ENCODE data around the gene USP44.
"Not testable (repeated sequence)": the region's sequence is repeated elsewhere in the genome, so short reads cannot be mapped to it uniquely, and the experiment has no call there.

USP44 gene

GRCh38 chr12:95504140-95504539, 47.1 kb downstream of the USP44 start:
- no peaks in the 10 kb centered on the region for H3K9me3 ChIP-seq (ENCODE audit: low read length)
- no peak overlapping the region for H3K4me3 ChIP-seq (ENCODE audit: low read depth in 1 of 2, low read length in 2 of 2)
- H3K9ac ChIP-seq (ENCODE audit: low read length), result no peak overlapping the region
- H3K4me1 ChIP-seq (ENCODE audit: insufficient read depth, low read length), result no peaks in the 10 kb centered on the region
- H3K36me3 ChIP-seq (ENCODE audit: insufficient read depth, low read length), result peaks cover 35% of the 10 kb centered on the region
- H3K27ac ChIP-seq (ENCODE audit: low read depth, low read length), result no peak overlapping the region
- H3K27me3 ChIP-seq (ENCODE audit: control insufficient read depth in 1 of 2, insufficient read depth in 2 of 2, low read length in 2 of 2), result no peaks in the 10 kb centered on the region

- Histone ChIP-seq H3K9me3 (ENCODE audit: low read length) (no peaks in the 10 kb centered on the region), H3K36me3 (ENCODE audit: insufficient read depth, low read length) (peaks cover 39% of the 10 kb centered on the region), H3K4me3 (ENCODE audit: low read depth in 1 of 2, low read length in 2 of 2) (no peak overlapping the region), H3K27ac (ENCODE audit: low read depth, low read length) (no peak overlapping the region), H3K27me3 (ENCODE audit: control insufficient read depth in 1 of 2, insufficient read depth in 2 of 2, low read length in 2 of 2) (no peaks in the 10 kb centered on the region), H3K4me1 (ENCODE audit: insufficient read depth, low read length) (no peaks in the 10 kb centered on the region), H3K9ac (ENCODE audit: low read length) (no peak overlapping the region)
Observed at GRCh38 chr12:95499772-95500171, 51.5 kb downstream of the USP44 start.

- Histone ChIP-seq H3K9ac (ENCODE audit: low read length) (no peak overlapping the region), H3K36me3 (ENCODE audit: insufficient read depth, low read length) (peaks cover 39% of the 10 kb centered on the region), H3K4me1 (ENCODE audit: insufficient read depth, low read length) (no peaks in the 10 kb centered on the region), H3K9me3 (ENCODE audit: low read length) (no peaks in the 10 kb centered on the region), H3K27me3 (ENCODE audit: control insufficient read depth in 1 of 2, insufficient read depth in 2 of 2, low read length in 2 of 2) (no peaks in the 10 kb centered on the region), H3K27ac (ENCODE audit: low read depth, low read length) (no peak overlapping the region), H3K4me3 (ENCODE audit: low read depth in 1 of 2, low read length in 2 of 2) (no peak overlapping the region)
Observed at GRCh38 chr12:95498968-95499367, 52.3 kb downstream of the USP44 start.

- Histone ChIP-seq H3K9me3 (ENCODE audit: low read length) (no peaks in the 10 kb centered on the region), H3K27me3 (ENCODE audit: control insufficient read depth in 1 of 2, insufficient read depth in 2 of 2, low read length in 2 of 2) (no peaks in the 10 kb centered on the region), H3K36me3 (ENCODE audit: insufficient read depth, low read length) (peaks cover 37% of the 10 kb centered on the region), H3K4me3 (ENCODE audit: low read depth in 1 of 2, low read length in 2 of 2) (no peak overlapping the region), H3K27ac (ENCODE audit: low read depth, low read length) (no peak overlapping the region), H3K9ac (ENCODE audit: low read length) (no peak overlapping the region), H3K4me1 (ENCODE audit: insufficient read depth, low read length) (no peaks in the 10 kb centered on the region)
Observed at GRCh38 chr12:95497031-95497430, 54.2 kb downstream of the USP44 start.

- H3K4me1 ChIP-seq (ENCODE audit: insufficient read depth, low read length), result no peaks in the 10 kb centered on the region
- H3K27me3 ChIP-seq (ENCODE audit: control insufficient read depth in 1 of 2, insufficient read depth in 2 of 2, low read length in 2 of 2), result no peaks in the 10 kb centered on the region
- no peak overlapping the region for H3K9ac ChIP-seq (ENCODE audit: low read length)
- H3K36me3 ChIP-seq (ENCODE audit: insufficient read depth, low read length), result peaks cover 37% of the 10 kb centered on the region
- H3K9me3 ChIP-seq (ENCODE audit: low read length), result no peaks in the 10 kb centered on the region
- no peak overlapping the region for H3K27ac ChIP-seq (ENCODE audit: low read depth, low read length)
- no peak overlapping the region for H3K4me3 ChIP-seq (ENCODE audit: low read depth in 1 of 2, low read length in 2 of 2)
Observed at GRCh38 chr12:95495433-95495832, 55.8 kb downstream of the USP44 start.

- Histone ChIP-seq H3K4me3 (ENCODE audit: low read depth in 1 of 2, low read length in 2 of 2) (no peak overlapping the region), H3K4me1 (ENCODE audit: insufficient read depth, low read length) (no peaks in the 10 kb centered on the region), H3K36me3 (ENCODE audit: insufficient read depth, low read length) (peaks cover 37% of the 10 kb centered on the region), H3K27me3 (ENCODE audit: control insufficient read depth in 1 of 2, insufficient read depth in 2 of 2, low read length in 2 of 2) (no peaks in the 10 kb centered on the region), H3K9me3 (ENCODE audit: low read length) (no peaks in the 10 kb centered on the region), H3K27ac (ENCODE audit: low read depth, low read length) (no peak overlapping the region), H3K9ac (ENCODE audit: low read length) (no peak overlapping the region)
Observed at GRCh38 chr12:95494888-95495287, 56.4 kb downstream of the USP44 start.

GRCh38 chr12:95492462-95492861, 58.8 kb downstream of the USP44 start:
- no peak overlapping the region for H3K9ac ChIP-seq (ENCODE audit: low read length)
- H3K27ac ChIP-seq (ENCODE audit: low read depth, low read length), result no peak overlapping the region
- H3K4me3 ChIP-seq (ENCODE audit: low read depth in 1 of 2, low read length in 2 of 2), result no peak overlapping the region
- H3K4me1 ChIP-seq (ENCODE audit: insufficient read depth, low read length), result no peaks in the 10 kb centered on the region
- H3K9me3 ChIP-seq (ENCODE audit: low read length), result no peaks in the 10 kb centered on the region
- no peaks in the 10 kb centered on the region for H3K27me3 ChIP-seq (ENCODE audit: control insufficient read depth in 1 of 2, insufficient read depth in 2 of 2, low read length in 2 of 2)
- H3K36me3 ChIP-seq (ENCODE audit: insufficient read depth, low read length), result peaks cover 26% of the 10 kb centered on the region

GRCh38 chr12:95487024-95487423, 64.3 kb downstream of the USP44 start:
- H3K27ac ChIP-seq (ENCODE audit: low read depth, low read length), result no peak overlapping the region
- peaks cover 15% of the 10 kb centered on the region for H3K36me3 ChIP-seq (ENCODE audit: insufficient read depth, low read length)

GRCh38 chr12:95484524-95484923, 66.8 kb downstream of the USP44 start:
- Histone ChIP-seq H3K36me3 (ENCODE audit: insufficient read depth, low read length) (peaks cover 15% of the 10 kb centered on the region), H3K27ac (ENCODE audit: low read depth, low read length) (no peak overlapping the region), H3K4me3 (ENCODE audit: low read depth in 1 of 2, low read length in 2 of 2) (no peak overlapping the region), H3K9ac (ENCODE audit: low read length) (no peak overlapping the region), H3K4me1 (ENCODE audit: insufficient read depth, low read length) (peaks cover 27% of the 10 kb centered on the region), H3K27me3 (ENCODE audit: control insufficient read depth in 1 of 2, insufficient read depth in 2 of 2, low read length in 2 of 2) (no peaks in the 10 kb centered on the region), H3K9me3 (ENCODE audit: low read length) (no peaks in the 10 kb centered on the region)

More at GRCh38 chr12:95487024-95487423, 64.3 kb downstream of the USP44 start:
- Histone ChIP-seq H3K9me3 (ENCODE audit: low read length) (no peaks in the 10 kb centered on the region), H3K4me1 (ENCODE audit: insufficient read depth, low read length) (peaks cover 10% of the 10 kb centered on the region), H3K4me3 (ENCODE audit: low read depth in 1 of 2, low read length in 2 of 2) (no peak overlapping the region), H3K27me3 (ENCODE audit: control insufficient read depth in 1 of 2, insufficient read depth in 2 of 2, low read length in 2 of 2) (no peaks in the 10 kb centered on the region), H3K9ac (ENCODE audit: low read length) (no peak overlapping the region)

- not testable (repeated sequence) for H3K4me3 ChIP-seq (ENCODE audit: low read depth in 1 of 2, low read length in 2 of 2)
- peaks cover 27% of the 10 kb centered on the region for H3K36me3 ChIP-seq (ENCODE audit: insufficient read depth, low read length)
Observed at GRCh38 chr12:95482564-95482963, 68.7 kb downstream of the USP44 start.

GRCh38 chr12:95481888-95482287, 69.4 kb downstream of the USP44 start:
- no peak overlapping the region for H3K4me3 ChIP-seq (ENCODE audit: low read depth in 1 of 2, low read length in 2 of 2)
- peaks cover 35% of the 10 kb centered on the region for H3K4me1 ChIP-seq (ENCODE audit: insufficient read depth, low read length)

More at GRCh38 chr12:95482564-95482963, 68.7 kb downstream of the USP44 start:
- not testable (repeated sequence) for H3K9me3 ChIP-seq (ENCODE audit: low read length); H3K27ac ChIP-seq (ENCODE audit: low read depth, low read length); H3K27me3 ChIP-seq (ENCODE audit: control insufficient read depth in 1 of 2, insufficient read depth in 2 of 2, low read length in 2 of 2); H3K9ac ChIP-seq (ENCODE audit: low read length)
- peaks cover 33% of the 10 kb centered on the region for H3K4me1 ChIP-seq (ENCODE audit: insufficient read depth, low read length)

GRCh38 chr12:95481072-95481471, 70.2 kb downstream of the USP44 start:
- H3K4me1 ChIP-seq (ENCODE audit: insufficient read depth, low read length), result peaks cover 36% of the 10 kb centered on the region
- no peaks in the 10 kb centered on the region for H3K9me3 ChIP-seq (ENCODE audit: low read length)
- H3K27me3 ChIP-seq (ENCODE audit: control insufficient read depth in 1 of 2, insufficient read depth in 2 of 2, low read length in 2 of 2), result no peaks in the 10 kb centered on the region
- peaks cover 30% of the 10 kb centered on the region for H3K36me3 ChIP-seq (ENCODE audit: insufficient read depth, low read length)
- H3K9ac ChIP-seq (ENCODE audit: low read length), result no peak overlapping the region
- H3K4me3 ChIP-seq (ENCODE audit: low read depth in 1 of 2, low read length in 2 of 2), result no peak overlapping the region
- H3K27ac ChIP-seq (ENCODE audit: low read depth, low read length), result no peak overlapping the region

More at GRCh38 chr12:95481888-95482287, 69.4 kb downstream of the USP44 start:
- no peak overlapping the region for H3K27ac ChIP-seq (ENCODE audit: low read depth, low read length)
- H3K36me3 ChIP-seq (ENCODE audit: insufficient read depth, low read length), result peaks cover 29% of the 10 kb centered on the region
- no peak overlapping the region for H3K9ac ChIP-seq (ENCODE audit: low read length)
- H3K27me3 ChIP-seq (ENCODE audit: control insufficient read depth in 1 of 2, insufficient read depth in 2 of 2, low read length in 2 of 2), result no peaks in the 10 kb centered on the region
- H3K9me3 ChIP-seq (ENCODE audit: low read length), result no peaks in the 10 kb centered on the region

All from muscle layer of colon (tissue), 2 donors.